Sigmoid colon (tissue), 7 donors: ENCODE measurements around the gene KRTAP5-3. TPM values are rescaled to one million over a fixed set of nuclear protein-coding genes. Genes with fewer than 3 reads are reported as not detected.

Experiments
- DNase-seq: peaks from one replicate; pipeline ENCODE4 v3.0.0-alpha.2; 2019
- H3K27ac ChIP-seq, 4 donors: fragments of 200-600 bp; sonication (generic); one replicate each; pipeline ENCODE4 v1.5.1; 2016 to 2019; ENCODE audit warnings: mild to moderate bottlenecking in 1 of 4
- H3K27me3 ChIP-seq, 3 donors: fragments of 200-600 bp; sonication (generic); one replicate each; pipeline ENCODE4 v1.5.1; 2019; ENCODE audit warnings: mild to moderate bottlenecking in 1 of 3
- H3K36me3 ChIP-seq, 4 donors: fragments of 200-600 bp; sonication (generic); one replicate each; pipeline ENCODE4 v1.5.1; 2016 to 2019
- H3K4me1 ChIP-seq, 4 donors: fragments of 200-600 bp; sonication (generic); one replicate each; pipeline ENCODE4 v1.5.1; 2017 to 2019
- H3K4me3 ChIP-seq, 4 donors: fragments of 200-600 bp; sonication (generic); one replicate each; pipeline ENCODE4 v1.5.1; 2017 to 2019; ENCODE audit warnings: mild to moderate bottlenecking in 2 of 4, moderate library complexity in 1 of 4
- H3K9me3 ChIP-seq, 4 donors: fragments of 200-600 bp in 3 of 4; sonication (generic) in 3 of 4; one replicate each; pipeline versions ENCODE4 v1.5.1 to v1.6.1; 2013 to 2019
- CTCF ChIP-seq, 4 experiments: fragments of 450-650 bp in 3 of 4; fragments of 200-600 bp in 1 of 4; IDR thresholded peaks; one replicate each; pipeline ENCODE4 v1.5.1; 2016 to 2019; ENCODE audit warnings: antibody characterized with exemption in 4 of 4, mild to moderate bottlenecking in 3 of 4, moderate library complexity in 2 of 4
- EP300 ChIP-seq, 4 donors: sonication (generic); formaldehyde crosslinking; IDR thresholded peaks; one replicate each; pipeline ENCODE4 v1.6.1; 2017; ENCODE audit warnings: antibody characterized with exemption in 4 of 4
- POLR2A ChIP-seq, 2 donors: fragments of 450-650 bp; IDR thresholded peaks; one replicate each; pipeline ENCODE4 v1.6.1; 2016; ENCODE audit warnings: antibody characterized with exemption in 2 of 2, mild to moderate bottlenecking in 2 of 2, moderate library complexity in 2 of 2
- POLR2AphosphoS5 ChIP-seq, 4 donors: sonication (generic); formaldehyde crosslinking; IDR thresholded peaks; one replicate each; pipeline ENCODE4 v1.6.1; 2017; ENCODE audit warnings: antibody characterized with exemption in 4 of 4
- WGBS, 2 donors: extraction: QIAGEN DNeasy Blood & Tissue Kit; methylation state at CpG; one replicate each; pipeline ENCODE4 v1.1.7; 2013; 5-methylcytosine and 5-hydroxymethylcytosine counted together
- intact Hi-C: fragments of 100-400 bp; cut with DNase I; formaldehyde crosslinking; loops from one replicate; pipeline ENCODE4 v1.15.1; 2023
- polyA plus RNA-seq, 3 donors: library from polyadenylated mRNA; stranded (reverse); fragments of 200-250 nt; gene quantifications; one replicate each; pipeline ENCODE4 v1.2.3, GENCODE V29; 2013
- total RNA-seq, 4 donors: library from RNA; depleted of rRNA; stranded (reverse); fragments of >200 nt; gene quantifications; one replicate each; pipeline ENCODE4 v1.1.0, GENCODE V29; 2016
- donor health status: healthy with polysubstance abuse.
- donor health status: Bipolar disorder and iron deficiency.
- donor health status: healthy.

KRTAP5-3 gene
- total and polyA plus RNA-seq, 7 donors: not detected

- intact Hi-C loops: loop anchor here (5.0 kb wide), 1 partner anchor 116 kb away; no protein-coding TSS in a partner anchor
These were observed 35.0 kb downstream of the KRTAP5-3 start for GRCh38 chr11:1573077-1573902.

GRCh38 chr11:1572197-1573076, 35.8 kb downstream of the KRTAP5-3 start, which contains the start of gene DUSP8:
TSS of gene DUSP8 (minus strand) at chr11:1572271. CDS start at chr11:1565826, 6,445 bp downstream.
- intact Hi-C loops: loop anchor here (1.0 to 5.0 kb wide), 2 partner anchors 14 to 115 kb away; no protein-coding TSS in a partner anchor
- DNase-seq: peak; percentile 96
- TF ChIP-seq POLR2A (IDR thresholded peaks at IDR 0.05): no peak
- TF ChIP-seq EP300 (IDR thresholded peaks at IDR 0.05): no peak
- no peak for TF ChIP-seq CTCF (IDR thresholded peaks at IDR 0.05)
- peak in 3 of 4 donors; percentile 18 to 35 (median 24) for TF ChIP-seq POLR2AphosphoS5 (IDR thresholded peaks at IDR 0.05)
- Histone ChIP-seq H3K4me3 (peak within 1 kb of the TSS; percentile 45 to 77 (median 56)), H3K27me3 (no peaks in the 10 kb centered on the region), H3K36me3 (no peaks in the 10 kb centered on the region), H3K4me1 (peaks cover 0 to 66% (median 58%) of the 10 kb centered on the region in 4 donors), H3K9me3 (no peaks in the 10 kb centered on the region), H3K27ac (peak within 1 kb of the TSS; percentile 80 to 99 (median 83))
- WGBS, 2 donors: 1% methylated on average over 124 of the region's 124 CpGs

More at GRCh38 chr11:1573077-1573902, 35.0 kb downstream of the KRTAP5-3 start:
- peak overlapping the region in 3 of 4 donors; percentile 51 to 77 (median 62) for H3K4me3 ChIP-seq
- H3K27ac ChIP-seq: peak overlapping the region; percentile 77 to 87 (median 78)
- DNase-seq: peak; percentile 74
- peaks cover 0 to 58% (median 51%) of the 10 kb centered on the region in 4 donors for H3K4me1 ChIP-seq
- WGBS, 2 donors: 1 to 4% methylated on average over 36 to 37 of the region's 37 CpGs
- TF ChIP-seq CTCF (IDR thresholded peaks at IDR 0.05) (no peak), POLR2AphosphoS5 (IDR thresholded peaks at IDR 0.05) (peak in 1 of 4 donors; percentile 32)
- H3K36me3 ChIP-seq: no peaks in the 10 kb centered on the region
- no peaks in the 10 kb centered on the region for H3K9me3 ChIP-seq
- no peaks in the 10 kb centered on the region for H3K27me3 ChIP-seq

GRCh38 chr11:1571760-1572196, 36.5 kb downstream of the KRTAP5-3 start:
- DNase-seq: no peak
- intact Hi-C loops: loop anchor here (1.0 to 5.0 kb wide), 2 partner anchors 13 to 114 kb away; no protein-coding TSS in a partner anchor

More at GRCh38 chr11:1571760-1572196, 36.5 kb downstream of the KRTAP5-3 start:
- Histone ChIP-seq H3K4me1 (peaks cover 0 to 72% (median 62%) of the 10 kb centered on the region in 4 donors), H3K9me3 (no peaks in the 10 kb centered on the region), H3K4me3 (peak overlapping the region; percentile 45 to 77 (median 56)), H3K36me3 (no peaks in the 10 kb centered on the region), H3K27ac (peak overlapping the region; percentile 80 to 99 (median 83)), H3K27me3 (no peaks in the 10 kb centered on the region)
- TF ChIP-seq POLR2A (IDR thresholded peaks at IDR 0.05): no peak
- no peak for TF ChIP-seq CTCF (IDR thresholded peaks at IDR 0.05)
- TF ChIP-seq EP300 (IDR thresholded peaks at IDR 0.05): no peak
- TF ChIP-seq POLR2AphosphoS5 (IDR thresholded peaks at IDR 0.05): no peak
- WGBS, 2 donors: 1% methylated on average over 91 of the region's 91 CpGs
